Suprapubic skin (tissue), 4 donors: ENCODE data around the gene DCUN1D1. TPM values are rescaled to one million over a fixed set of nuclear protein-coding genes. Genes with fewer than 3 reads are reported as not detected.

Experiments used
- DNase-seq, 2 donors: peaks; one replicate each; pipeline ENCODE4 v3.0.0-alpha.2; 2019; ENCODE audit warnings: low spot score in 2 of 2
- H3K27ac ChIP-seq: fragments of 200-600 bp; sonication (generic); one replicate; pipeline ENCODE4 v1.5.1; 2019
- H3K27me3 ChIP-seq: fragments of 200-600 bp; sonication (generic); one replicate; pipeline ENCODE4 v1.5.1; 2019
- H3K36me3 ChIP-seq: fragments of 200-600 bp; sonication (generic); one replicate; pipeline ENCODE4 v1.5.1; 2019
- H3K4me1 ChIP-seq: fragments of 200-600 bp; sonication (generic); one replicate; pipeline ENCODE4 v1.5.1; 2019
- H3K4me3 ChIP-seq: fragments of 200-600 bp; sonication (generic); one replicate; pipeline ENCODE4 v1.5.1; 2019; ENCODE audit warnings: mild to moderate bottlenecking
- H3K9me3 ChIP-seq: fragments of 200-600 bp; sonication (generic); one replicate; pipeline ENCODE4 v1.5.1; 2019
- CTCF ChIP-seq, 2 donors: fragments of 200-600 bp in 1 of 2; fragments of 450-650 bp in 1 of 2; sonication (generic) in 1 of 2; IDR thresholded peaks; one replicate each; pipeline ENCODE4 v1.5.1; 2016 to 2019; ENCODE audit warnings: antibody characterized with exemption in 2 of 2, mild to moderate bottlenecking in 1 of 2, moderate library complexity in 1 of 2
- EP300 ChIP-seq: sonication (generic); formaldehyde crosslinking; IDR thresholded peaks from one replicate; pipeline ENCODE4 v1.6.1; 2017; ENCODE audit warnings: antibody characterized with exemption
- POLR2A ChIP-seq, 2 donors: fragments of 450-650 bp; IDR thresholded peaks; one replicate each; pipeline ENCODE4 v1.6.1; 2017; ENCODE audit warnings: antibody characterized with exemption in 2 of 2, mild to moderate bottlenecking in 2 of 2, moderate library complexity in 2 of 2
- POLR2AphosphoS5 ChIP-seq, 3 donors: sonication (generic); formaldehyde crosslinking; IDR thresholded peaks; one replicate each; pipeline ENCODE4 v1.6.1; 2017; ENCODE audit warnings: antibody characterized with exemption in 3 of 3
- WGBS: methylation state at CpG from one replicate; pipeline ENCODE4 v1.1.5; 2018; 5-methylcytosine and 5-hydroxymethylcytosine counted together
- total RNA-seq, 4 donors: library from RNA; depleted of rRNA; stranded (reverse); fragments of >200 nt; gene quantifications; one replicate each; pipeline ENCODE4 v1.1.0, GENCODE V29; 2016

DCUN1D1 gene
- total RNA-seq, 4 donors from 2014 or later, result 17.5 to 29.7 (median 23.0) TPM

DNA sequence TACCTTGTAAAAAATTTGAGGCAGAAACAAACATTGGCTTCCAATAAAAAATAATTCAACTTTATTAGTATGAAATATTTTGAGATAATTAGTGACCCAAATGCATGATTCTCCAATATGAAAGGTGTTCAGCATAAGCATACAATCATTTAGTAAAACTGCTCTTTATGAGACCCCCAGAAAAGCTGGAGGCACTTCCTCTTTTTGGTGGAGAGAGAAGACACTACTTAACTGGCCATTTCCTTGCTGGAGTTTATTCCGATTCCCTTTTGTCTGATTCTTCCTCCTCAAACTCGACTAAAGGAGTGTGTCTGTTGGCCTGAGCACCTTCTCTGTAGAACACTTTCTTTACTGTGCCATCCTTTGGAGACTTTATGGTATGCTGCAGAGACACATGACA lies 34.8 kb upstream of the DCUN1D1 start:
- Histone ChIP-seq H3K4me1 (no peaks in the 10 kb centered on the region), H3K36me3 (peaks cover 61% of the 10 kb centered on the region), H3K9me3 (no peaks in the 10 kb centered on the region), H3K27me3 (no peaks in the 10 kb centered on the region), H3K27ac (no peak overlapping the region), H3K4me3 (no peak overlapping the region)
- TF ChIP-seq CTCF (IDR thresholded peaks at IDR 0.05) (no peak), EP300 (no peak), POLR2A (IDR thresholded peaks at IDR 0.05) (no peak), POLR2AphosphoS5 (IDR thresholded peaks at IDR 0.05) (no peak)
- 79% methylated on average over 2 of the region's 2 CpGs for WGBS
- no peak for DNase-seq

DNA sequence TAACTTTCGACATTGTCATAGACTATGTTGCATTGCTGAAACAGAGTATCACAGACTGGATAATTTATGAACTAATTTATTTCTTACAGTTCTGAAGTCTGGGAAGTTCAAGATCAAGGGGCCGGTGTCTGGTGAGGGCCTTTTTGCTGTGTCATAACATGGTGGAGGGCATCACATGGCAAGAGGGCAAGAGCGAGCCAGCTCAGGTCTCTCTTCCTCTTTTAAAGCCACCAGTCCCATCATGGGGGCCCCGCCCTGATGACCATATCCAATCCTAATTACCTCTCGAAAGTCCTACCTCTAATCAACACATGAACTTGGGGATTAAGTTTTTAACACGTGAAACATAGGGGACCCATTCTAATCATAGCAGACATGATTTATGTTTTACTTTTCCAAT lies 33.5 kb upstream of the DCUN1D1 start:
- H3K4me3 ChIP-seq, result no peak overlapping the region
- no peak overlapping the region for H3K27ac ChIP-seq
- peaks cover 49% of the 10 kb centered on the region for H3K36me3 ChIP-seq
- TF ChIP-seq CTCF (IDR thresholded peaks at IDR 0.05) (no peak), POLR2A (IDR thresholded peaks at IDR 0.05) (no peak), POLR2AphosphoS5 (IDR thresholded peaks at IDR 0.05) (no peak), EP300 (no peak)
- no peaks in the 10 kb centered on the region for H3K9me3 ChIP-seq
- H3K27me3 ChIP-seq, result no peaks in the 10 kb centered on the region
- 88% methylated on average over 6 of the region's 6 CpGs for WGBS
- H3K4me1 ChIP-seq, result no peaks in the 10 kb centered on the region
- DNase-seq, result no peak

DNA sequence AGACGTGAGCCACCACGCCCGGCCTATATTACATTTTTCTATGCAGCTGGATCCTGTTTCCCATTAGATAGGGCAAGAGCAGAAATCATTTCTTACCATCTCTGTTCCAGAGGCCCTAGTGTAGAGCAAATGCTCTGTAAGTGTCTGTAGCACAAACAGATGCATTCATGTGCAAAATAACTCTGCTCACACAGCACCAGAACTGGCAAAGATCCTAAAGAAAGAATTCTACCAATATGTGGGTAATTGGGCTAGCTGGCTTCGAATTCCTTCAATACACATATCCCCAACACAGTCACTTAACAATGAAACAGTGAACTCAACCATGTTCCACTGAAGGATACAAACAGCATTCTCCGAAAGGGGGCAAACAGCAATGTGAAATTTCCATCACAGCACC lies 32.7 kb upstream of the DCUN1D1 start:
- no peaks in the 10 kb centered on the region for H3K4me1 ChIP-seq

GRCh38 chr3:183008800-183009199 lies 28.5 kb upstream of the DCUN1D1 start:
- Histone ChIP-seq H3K27ac (no peak overlapping the region), H3K27me3 (no peaks in the 10 kb centered on the region), H3K9me3 (no peaks in the 10 kb centered on the region), H3K4me1 (no peaks in the 10 kb centered on the region), H3K4me3 (no peak overlapping the region), H3K36me3 (peaks cover 10% of the 10 kb centered on the region)
- DNase-seq, result no peak
- TF ChIP-seq POLR2A (IDR thresholded peaks at IDR 0.05), result no peak
- no peak for TF ChIP-seq EP300
- TF ChIP-seq POLR2AphosphoS5 (IDR thresholded peaks at IDR 0.05), result no peak
- TF ChIP-seq CTCF (IDR thresholded peaks at IDR 0.05), result no peak

More for the DNA sequence above, 32.7 kb upstream of the DCUN1D1 start:
- TF ChIP-seq POLR2AphosphoS5 (IDR thresholded peaks at IDR 0.05) (no peak), EP300 (no peak), CTCF (IDR thresholded peaks at IDR 0.05) (no peak), POLR2A (IDR thresholded peaks at IDR 0.05) (no peak)
- H3K27me3 ChIP-seq, result no peaks in the 10 kb centered on the region
- WGBS, result 91% methylated on average over 5 of the region's 5 CpGs
- peaks cover 44% of the 10 kb centered on the region for H3K36me3 ChIP-seq
- H3K27ac ChIP-seq, result no peak overlapping the region
- H3K4me3 ChIP-seq, result no peak overlapping the region
- no peak for DNase-seq
- H3K9me3 ChIP-seq, result no peaks in the 10 kb centered on the region

DNA sequence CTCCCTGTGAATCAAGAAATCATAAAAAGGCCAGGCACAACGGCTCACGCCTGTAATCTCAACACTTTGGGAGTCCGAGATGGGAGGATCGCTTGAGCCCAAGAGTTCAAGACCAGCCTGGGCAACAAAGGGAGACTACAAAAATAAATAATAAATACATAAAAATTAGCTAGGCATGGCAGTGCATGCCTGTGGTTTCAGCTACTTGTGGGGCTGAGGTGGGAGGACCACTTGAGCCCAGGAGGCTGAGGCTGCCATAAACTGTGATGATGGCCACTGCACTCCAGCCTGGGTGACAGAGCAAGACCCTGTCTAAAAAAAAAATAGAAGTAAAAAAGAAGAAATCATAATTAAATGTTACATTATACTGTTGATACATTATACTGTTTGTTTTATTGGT lies 28.0 kb upstream of the DCUN1D1 start:
- Histone ChIP-seq H3K27me3 (no peaks in the 10 kb centered on the region), H3K36me3 (peaks cover 7% of the 10 kb centered on the region), H3K27ac (no peak overlapping the region), H3K4me1 (no peaks in the 10 kb centered on the region), H3K4me3 (no peak overlapping the region), H3K9me3 (no peaks in the 10 kb centered on the region)
- no peak for DNase-seq
- 96% methylated on average over 4 of the region's 4 CpGs for WGBS
- TF ChIP-seq POLR2AphosphoS5 (IDR thresholded peaks at IDR 0.05) (no peak), CTCF (IDR thresholded peaks at IDR 0.05) (no peak), POLR2A (IDR thresholded peaks at IDR 0.05) (no peak), EP300 (no peak)
